A549 (cell line): ENCODE results near the gene CDKN2D. TPM values are rescaled to one million over a fixed set of nuclear protein-coding genes. Genes with fewer than 3 reads are reported as not detected.

Experiments used
- ATAC-seq, 2 experiments: fragments of 200-7000 bp in 1 of 2; fragments of >200 bp in 1 of 2; cut with Nextera tagmentation in 1 of 2; cut with Tn5 transposase in 1 of 2; 3 replicates each; pipeline versions ENCODE4 v1.8.0 to v1.9.1; 2018 to 2020; ENCODE audit warnings: mild to moderate bottlenecking in 1 of 2, moderate library complexity in 1 of 2
- CTCF ChIA-PET: fragments of 300-600 bp; sonication (Branson Sonifier 250); formaldehyde crosslinking; extraction: SDS; loops from one replicate; lab custom pipeline; 2021; ENCODE audit warnings: antibody characterized with exemption, inconsistent platforms; lab: Yijun Ruan, JAX
- POLR2A ChIA-PET: fragments of 350-600 bp; formaldehyde crosslinking; extraction: SDS; loops from one replicate; lab custom pipeline; 2021; ENCODE audit warnings: antibody characterized with exemption, inconsistent platforms; lab: Yijun Ruan, JAX
- DNase-seq, 2 experiments: peaks; one replicate each; pipeline versions ENCODE4 v3.0.0 to v3.0.0-alpha.2; 2011 to 2016; ENCODE audit warnings: low read depth in 1 of 2, low spot score in 1 of 2
- FAIRE-seq: peaks from 2 replicates; lab custom pipeline; 2011; peaks lifted over from hg19 to GRCh38; lab: Jason Lieb, UNC
- H3K27ac ChIP-seq, 2 experiments: fragments of >200 bp; sonication (Bioruptor Twin); formaldehyde crosslinking; 3 replicates each; pipeline ENCODE4 v1.5.1; 2016 to 2017
- H3K4me1 ChIP-seq: fragments of >200 bp; sonication (Bioruptor Twin); formaldehyde crosslinking; 3 replicates; pipeline ENCODE4 v1.6.1; 2016
- H3K4me2 ChIP-seq: fragments of >200 bp; sonication (Bioruptor Twin); formaldehyde crosslinking; 3 replicates; pipeline ENCODE4 v1.6.1; 2016
- H3K4me3 ChIP-seq: fragments of >200 bp; sonication (Bioruptor Twin); formaldehyde crosslinking; 3 replicates; pipeline ENCODE4 v1.5.1; 2016
- H3K9me3 ChIP-seq: fragments of >200 bp; sonication (Bioruptor Twin); formaldehyde crosslinking; 3 replicates; pipeline ENCODE4 v1.6.1; 2016
- CBX2 ChIP-seq: fragments of 200-600 bp; sonication (generic); IDR thresholded peaks from 2 replicates; pipeline ENCODE4 v1.6.1; 2016; ENCODE audit warnings: low read depth, mild to moderate bottlenecking, borderline replicate concordance
- CHD2 ChIP-seq: fragments of 150-350 bp; IDR thresholded peaks from 2 replicates; pipeline ENCODE4 v1.6.1; 2014; ENCODE audit warnings: low read length; ENCODE audit not compliant: partially characterized antibody
- HOXB13 ChIP-seq: fragments of 250-450 bp; sonication (Bioruptor Pico); IDR thresholded peaks from 2 replicates; pipeline ENCODE4 v1.5.0; 2020; ENCODE audit warnings: low read depth, mild to moderate bottlenecking, moderate library complexity
- HOXB5 ChIP-seq: fragments of 250-450 bp; sonication (Bioruptor Pico); IDR thresholded peaks from 2 replicates; pipeline ENCODE4 v1.5.0; 2020; ENCODE audit warnings: mild to moderate bottlenecking, moderate library complexity
- KDM1A ChIP-seq: fragments of 200-600 bp; sonication (generic); IDR thresholded peaks from 2 replicates; pipeline ENCODE4 v1.6.1; 2016; ENCODE audit warnings: low read depth, mild to moderate bottlenecking
- POLR2AphosphoS2 ChIP-seq: conservative IDR thresholded peaks from 2 replicates; pipeline ENCODE4 v1.6.1; 2012; ENCODE audit warnings: low read length, improper control_type of control experiment, inconsistent platforms
- RAD21 ChIP-seq, 2 experiments: fragments of >200 bp in 1 of 2; sonication (Bioruptor Twin) in 1 of 2; formaldehyde crosslinking in 1 of 2; IDR thresholded peaks in 1 of 2; conservative IDR thresholded peaks in 1 of 2; 2 replicates in 1 of 2; 3 replicates in 1 of 2; pipeline ENCODE4 v1.6.1; 2012 to 2018; ENCODE audit warnings: inconsistent platforms in 1 of 2
- RNF2 ChIP-seq: fragments of 200-600 bp; sonication (generic); IDR thresholded peaks from 2 replicates; pipeline ENCODE4 v1.6.1; 2016; ENCODE audit warnings: low read depth, mild to moderate bottlenecking, antibody characterized with exemption, moderate library complexity, borderline replicate concordance
- SMC3 ChIP-seq: fragments of >200 bp; sonication (Bioruptor Twin); formaldehyde crosslinking; IDR thresholded peaks from 3 replicates; pipeline ENCODE4 v1.6.1; 2018; ENCODE audit warnings: inconsistent platforms
- TP53 ChIP-seq: fragments of 250-450 bp; sonication (Bioruptor Pico); IDR thresholded peaks from 2 replicates; pipeline ENCODE4 v1.5.0; 2021; ENCODE audit warnings: mild to moderate bottlenecking, moderate library complexity
- ZC3H11A ChIP-seq: fragments of 450-650 bp; IDR thresholded peaks from 2 replicates; pipeline ENCODE4 v1.6.1; 2014; ENCODE audit warnings: antibody characterized with exemption, mild to moderate bottlenecking
- ZNF302 ChIP-seq: fragments of 250-450 bp; sonication (Bioruptor Pico); IDR thresholded peaks from 2 replicates; pipeline ENCODE4 v1.9.0; 2021; ENCODE audit warnings: inconsistent platforms, mild to moderate bottlenecking, moderate library complexity
- ZSCAN20 ChIP-seq: fragments of 250-450 bp; sonication (Bioruptor Pico); IDR thresholded peaks from 2 replicates; pipeline ENCODE4 v1.8.0; 2022; ENCODE audit warnings: mild to moderate bottlenecking, moderate library complexity
- WGBS: methylation state at CpG from one replicate; pipeline ENCODE4 v1.1.6; 2017; ENCODE audit errors: missing lambda C conversion rate; 5-methylcytosine and 5-hydroxymethylcytosine counted together
- polyA plus RNA-seq, 4 experiments: library from polyadenylated mRNA; depleted of rRNA in 3 of 4; stranded (reverse); fragments of >200 nt; fragmentation: RNase III in 1 of 4; extraction: RNeasy Plus Mini Kit Qiagen cat#74134 plus additional on column Dnase treatment in 1 of 4; gene quantifications; 2 replicates in 3 of 4; 3 replicates in 1 of 4; pipeline ENCODE4 v1.2.3, GENCODE V29; 2011 to 2017
- TF ChIP-seq, protein P1 (sequence below): fragments of >200 bp; sonication (Bioruptor Twin); formaldehyde crosslinking; IDR thresholded peaks from 3 replicates; pipeline ENCODE4 v1.5.1; 2016
- TF ChIP-seq, protein P2 (sequence below): fragments of 450-650 bp; IDR thresholded peaks from 2 replicates; pipeline ENCODE4 v1.6.1; 2014; ENCODE audit warnings: antibody characterized with exemption
- TF ChIP-seq, protein P3 (sequence below): IDR thresholded peaks from 2 replicates; pipeline ENCODE4 v1.6.1; 2012; ENCODE audit warnings: low read depth, borderline replicate concordance
- TF ChIP-seq, protein P4 (sequence below): fragments of 250-450 bp; sonication (Bioruptor Pico); IDR thresholded peaks from 2 replicates; pipeline ENCODE4 v1.5.0; 2021; ENCODE audit warnings: mild to moderate bottlenecking, moderate library complexity, borderline replicate concordance
- TF ChIP-seq, protein P5 (sequence below): fragments of >200 bp; sonication (Bioruptor Twin); formaldehyde crosslinking; IDR thresholded peaks from 2 replicates; pipeline ENCODE4 v1.6.1; 2016
- TF ChIP-seq, protein P6 (sequence below): fragments of 150-350 bp; IDR thresholded peaks from 2 replicates; pipeline ENCODE4 v1.6.1; 2014; ENCODE audit warnings: low read depth, mild to moderate bottlenecking, low read length

Gene CDKN2D
- polyA plus RNA-seq, 2 of the 4 experiments (the other 2 are of a cell fraction) = 3.1 to 4.3 TPM

DNA sequence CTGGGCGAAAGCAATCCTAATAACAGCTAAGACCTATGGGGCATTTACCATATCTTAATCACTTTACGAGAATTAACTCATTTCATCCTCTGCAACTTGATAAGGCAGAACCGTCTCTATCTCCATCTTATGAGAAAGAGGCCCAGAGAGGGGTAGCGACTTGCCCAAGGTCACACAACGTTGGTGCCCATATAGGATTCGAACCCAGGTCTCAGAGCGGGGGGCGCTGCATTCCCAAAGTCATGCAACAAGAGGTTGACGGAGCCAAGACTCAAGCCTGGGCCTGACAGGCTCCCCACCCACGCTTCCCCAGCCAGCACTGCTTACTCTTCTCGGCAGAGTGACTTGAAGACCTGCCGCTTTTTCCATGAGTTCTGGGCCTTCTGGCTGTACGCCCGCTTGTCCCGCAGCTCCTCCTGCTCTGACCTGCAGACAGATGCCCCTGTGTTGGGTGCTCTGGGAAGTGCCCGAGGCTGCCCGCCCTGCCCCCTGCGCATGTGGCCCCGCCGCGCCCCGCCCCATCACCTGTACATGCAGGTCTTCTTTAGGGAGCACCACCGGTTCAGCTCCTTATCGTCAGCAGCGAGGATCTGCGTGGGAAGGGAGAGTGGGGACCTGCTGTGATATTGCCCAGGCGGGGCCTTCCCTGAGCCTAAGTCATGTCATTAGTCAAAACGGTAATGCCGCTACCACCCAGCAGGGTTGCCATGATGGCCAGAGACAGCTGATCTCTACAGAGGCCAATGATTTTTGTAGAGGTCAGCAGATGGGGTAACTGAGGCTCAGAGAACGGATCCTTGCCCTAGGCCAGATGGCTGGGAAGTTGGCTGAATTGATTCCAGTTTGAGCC, 13.8 kb downstream of the CDKN2D start:
- 88% methylated on average over 21 of the region's 30 CpGs for WGBS
- Histone ChIP-seq H3K4me2 (no peak overlapping the region), H3K4me1 (no peaks in the 10 kb centered on the region), H3K9me3 (no peaks in the 10 kb centered on the region), H3K4me3 (no peak overlapping the region), H3K27ac (no peak overlapping the region)
- no peak for FAIRE-seq
- DNase-seq = no peak
- POLR2A ChIA-PET = no interaction called here
- TF ChIP-seq CHD2 (no peak), ZNF302 (CRISPR knock-in tag) (no peak), RAD21 (conservative IDR thresholded peaks at IDR 0.05 in 1 of 2, IDR thresholded peaks at IDR 0.05 in 1 of 2) (no peak), HOXB5 (no peak), RNF2 (no peak), CBX2 (no peak), SMC3 (no peak)
- 0 out of 6 replicates have a peak, but pooled peaks of 1 of the 2 experiments have one; percentile 35 for ATAC-seq
- CTCF ChIA-PET = interaction anchor here (1.3 to 1.8 kb wide), 2 partner anchors 10 to 12 kb away, joined by 3 read pairs; no protein-coding TSS in a partner anchor

DNA sequence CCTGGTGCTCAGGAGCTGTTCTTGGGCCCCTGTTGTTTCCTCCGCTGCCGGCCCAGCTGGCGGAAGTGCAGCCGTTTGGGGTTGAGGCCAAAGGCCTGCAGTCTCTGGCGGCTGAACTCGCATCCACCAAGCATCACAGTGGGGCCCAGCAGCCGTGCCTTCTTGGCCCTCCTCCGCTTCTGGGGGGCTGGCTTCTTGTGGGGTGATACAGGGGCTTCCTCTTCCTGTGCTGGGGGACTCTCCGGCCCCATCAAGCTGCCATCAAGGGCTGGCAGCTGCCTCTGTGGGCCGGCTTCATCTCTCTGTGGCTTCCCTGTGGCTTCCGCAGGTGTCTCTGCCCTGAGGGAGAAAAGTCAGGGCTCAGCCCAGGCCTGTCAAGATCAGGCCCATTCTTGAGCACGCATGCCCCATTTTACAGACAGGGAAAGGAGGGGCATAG, 14.8 kb downstream of the CDKN2D start:
- FAIRE-seq = no peak
- H3K27ac ChIP-seq = no peak overlapping the region
- no peak overlapping the region for H3K4me3 ChIP-seq

More for the DNA sequence above, 14.8 kb downstream of the CDKN2D start:
- Histone ChIP-seq H3K9me3 (no peaks in the 10 kb centered on the region), H3K4me1 (no peaks in the 10 kb centered on the region)
- ATAC-seq (no peak), DNase-seq (no peak)
- POLR2A ChIA-PET = no interaction called here
- CTCF ChIA-PET = interaction anchor here (2.1 to 4.2 kb wide), 2 partner anchors 12 to 44 kb away, joined by 9 to 26 read pairs; no protein-coding TSS in a partner anchor
- 90% methylated on average over 8 of the region's 12 CpGs for WGBS
- TF ChIP-seq ZSCAN20 (CRISPR knock-in tag) = no peak
- TF ChIP-seq, protein P1, sequence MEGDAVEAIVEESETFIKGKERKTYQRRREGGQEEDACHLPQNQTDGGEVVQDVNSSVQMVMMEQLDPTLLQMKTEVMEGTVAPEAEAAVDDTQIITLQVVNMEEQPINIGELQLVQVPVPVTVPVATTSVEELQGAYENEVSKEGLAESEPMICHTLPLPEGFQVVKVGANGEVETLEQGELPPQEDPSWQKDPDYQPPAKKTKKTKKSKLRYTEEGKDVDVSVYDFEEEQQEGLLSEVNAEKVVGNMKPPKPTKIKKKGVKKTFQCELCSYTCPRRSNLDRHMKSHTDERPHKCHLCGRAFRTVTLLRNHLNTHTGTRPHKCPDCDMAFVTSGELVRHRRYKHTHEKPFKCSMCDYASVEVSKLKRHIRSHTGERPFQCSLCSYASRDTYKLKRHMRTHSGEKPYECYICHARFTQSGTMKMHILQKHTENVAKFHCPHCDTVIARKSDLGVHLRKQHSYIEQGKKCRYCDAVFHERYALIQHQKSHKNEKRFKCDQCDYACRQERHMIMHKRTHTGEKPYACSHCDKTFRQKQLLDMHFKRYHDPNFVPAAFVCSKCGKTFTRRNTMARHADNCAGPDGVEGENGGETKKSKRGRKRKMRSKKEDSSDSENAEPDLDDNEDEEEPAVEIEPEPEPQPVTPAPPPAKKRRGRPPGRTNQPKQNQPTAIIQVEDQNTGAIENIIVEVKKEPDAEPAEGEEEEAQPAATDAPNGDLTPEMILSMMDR = no peak
- TF ChIP-seq, protein P2, sequence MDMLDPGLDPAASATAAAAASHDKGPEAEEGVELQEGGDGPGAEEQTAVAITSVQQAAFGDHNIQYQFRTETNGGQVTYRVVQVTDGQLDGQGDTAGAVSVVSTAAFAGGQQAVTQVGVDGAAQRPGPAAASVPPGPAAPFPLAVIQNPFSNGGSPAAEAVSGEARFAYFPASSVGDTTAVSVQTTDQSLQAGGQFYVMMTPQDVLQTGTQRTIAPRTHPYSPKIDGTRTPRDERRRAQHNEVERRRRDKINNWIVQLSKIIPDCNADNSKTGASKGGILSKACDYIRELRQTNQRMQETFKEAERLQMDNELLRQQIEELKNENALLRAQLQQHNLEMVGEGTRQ = no peak
- TF ChIP-seq, protein P3, sequence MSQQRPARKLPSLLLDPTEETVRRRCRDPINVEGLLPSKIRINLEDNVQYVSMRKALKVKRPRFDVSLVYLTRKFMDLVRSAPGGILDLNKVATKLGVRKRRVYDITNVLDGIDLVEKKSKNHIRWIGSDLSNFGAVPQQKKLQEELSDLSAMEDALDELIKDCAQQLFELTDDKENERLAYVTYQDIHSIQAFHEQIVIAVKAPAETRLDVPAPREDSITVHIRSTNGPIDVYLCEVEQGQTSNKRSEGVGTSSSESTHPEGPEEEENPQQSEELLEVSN = no peak
- no peak for TF ChIP-seq RNF2
- TF ChIP-seq KDM1A = no peak
- TF ChIP-seq ZC3H11A = no peak
- TF ChIP-seq HOXB13 (CRISPR knock-in tag) = no peak
- TF ChIP-seq, protein P4, sequence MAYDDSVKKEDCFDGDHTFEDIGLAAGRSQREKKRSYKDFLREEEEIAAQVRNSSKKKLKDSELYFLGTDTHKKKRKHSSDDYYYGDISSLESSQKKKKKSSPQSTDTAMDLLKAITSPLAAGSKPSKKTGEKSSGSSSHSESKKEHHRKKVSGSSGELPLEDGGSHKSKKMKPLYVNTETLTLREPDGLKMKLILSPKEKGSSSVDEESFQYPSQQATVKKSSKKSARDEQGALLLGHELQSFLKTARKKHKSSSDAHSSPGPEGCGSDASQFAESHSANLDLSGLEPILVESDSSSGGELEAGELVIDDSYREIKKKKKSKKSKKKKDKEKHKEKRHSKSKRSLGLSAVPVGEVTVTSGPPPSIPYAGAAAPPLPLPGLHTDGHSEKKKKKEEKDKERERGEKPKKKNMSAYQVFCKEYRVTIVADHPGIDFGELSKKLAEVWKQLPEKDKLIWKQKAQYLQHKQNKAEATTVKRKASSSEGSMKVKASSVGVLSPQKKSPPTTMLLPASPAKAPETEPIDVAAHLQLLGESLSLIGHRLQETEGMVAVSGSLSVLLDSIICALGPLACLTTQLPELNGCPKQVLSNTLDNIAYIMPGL (CRISPR knock-in tag) = no peak
- TF ChIP-seq, protein P5, sequence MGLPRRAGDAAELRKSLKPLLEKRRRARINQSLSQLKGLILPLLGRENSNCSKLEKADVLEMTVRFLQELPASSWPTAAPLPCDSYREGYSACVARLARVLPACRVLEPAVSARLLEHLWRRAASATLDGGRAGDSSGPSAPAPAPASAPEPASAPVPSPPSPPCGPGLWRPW = no peak
- TF ChIP-seq POLR2AphosphoS2 = no peak
- TF ChIP-seq, protein P6, sequence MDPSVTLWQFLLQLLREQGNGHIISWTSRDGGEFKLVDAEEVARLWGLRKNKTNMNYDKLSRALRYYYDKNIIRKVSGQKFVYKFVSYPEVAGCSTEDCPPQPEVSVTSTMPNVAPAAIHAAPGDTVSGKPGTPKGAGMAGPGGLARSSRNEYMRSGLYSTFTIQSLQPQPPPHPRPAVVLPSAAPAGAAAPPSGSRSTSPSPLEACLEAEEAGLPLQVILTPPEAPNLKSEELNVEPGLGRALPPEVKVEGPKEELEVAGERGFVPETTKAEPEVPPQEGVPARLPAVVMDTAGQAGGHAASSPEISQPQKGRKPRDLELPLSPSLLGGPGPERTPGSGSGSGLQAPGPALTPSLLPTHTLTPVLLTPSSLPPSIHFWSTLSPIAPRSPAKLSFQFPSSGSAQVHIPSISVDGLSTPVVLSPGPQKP = no peak
- TF ChIP-seq TP53 (CRISPR knock-in tag) = no peak
- TF ChIP-seq, all 56 proteins: peak for 0
- no peak overlapping the region for H3K4me2 ChIP-seq
